NCI-H2196 (cell line): Measurements from ENCODE around the gene MIB2.
"Not testable (repeated sequence)": the region's sequence is repeated elsewhere in the genome, so short reads cannot be mapped to it uniquely, and the experiment has no call there.

Experiments
- DNase-seq: peaks from one replicate; lab custom pipeline; 2025; ENCODE audit not compliant: unreplicated experiment; lab: John Stamatoyannopoulos, UW

MIB2 gene

GRCh38 chr1:1615256-1616044 lies at the start of gene MIB2:
TSS of gene MIB2 (plus strand) at chr1:1615500. CDS start at chr1:1623453, 7,953 bp downstream.
- peak; percentile 99 for DNase-seq

GRCh38 chr1:1567152-1567875 lies 48.0 kb upstream of the MIB2 start:
- no peak for DNase-seq

GRCh38 chr1:1567891-1568291 lies 47.4 kb upstream of the MIB2 start:
- no peak for DNase-seq

GRCh38 chr1:1569341-1569740 lies 46.0 kb upstream of the MIB2 start:
- DNase-seq, result no peak

DNA sequence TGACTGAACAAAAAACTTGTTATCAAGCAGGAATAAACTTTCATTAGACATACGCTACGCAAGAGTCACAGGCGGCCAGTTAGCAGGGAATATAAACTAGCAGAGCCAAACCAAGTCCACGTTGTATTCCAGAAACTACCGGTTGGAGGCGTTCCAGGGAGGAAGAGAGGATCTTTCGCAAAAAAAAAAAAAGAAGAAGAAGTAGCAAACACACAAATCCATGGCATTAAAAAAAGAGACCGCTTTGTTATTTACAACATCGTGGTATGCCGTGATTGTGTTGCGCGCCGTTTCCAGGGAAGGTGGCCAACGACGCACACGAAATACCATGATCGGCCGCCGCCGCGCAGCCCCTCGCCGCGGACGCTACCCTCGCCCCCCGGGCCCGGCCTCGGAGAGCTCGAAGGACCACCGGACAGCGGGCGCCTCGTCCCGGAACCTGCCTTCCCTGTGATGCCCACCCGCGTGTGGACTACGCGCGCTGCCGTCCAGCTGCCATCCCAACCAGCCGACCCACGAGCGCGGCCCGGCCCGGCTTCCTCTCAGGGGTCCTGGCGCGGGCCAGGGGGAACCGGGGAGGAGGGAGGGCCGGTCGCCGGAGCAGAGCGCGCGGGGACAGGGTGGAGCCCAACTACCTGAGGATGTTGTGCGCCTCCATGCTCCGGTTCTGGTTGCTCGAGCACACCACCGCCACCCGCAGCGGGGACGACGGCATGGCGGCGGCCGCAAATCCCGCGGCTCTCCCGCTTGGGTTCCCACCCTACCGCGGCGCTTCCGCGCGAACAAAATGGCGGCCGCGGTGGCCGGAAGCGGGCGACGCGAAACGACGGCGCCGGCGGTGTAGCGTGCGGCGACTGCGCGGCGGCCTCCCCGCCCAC lies 41.2 kb upstream of the MIB2 start:
- peak; percentile 84 for DNase-seq

DNA sequence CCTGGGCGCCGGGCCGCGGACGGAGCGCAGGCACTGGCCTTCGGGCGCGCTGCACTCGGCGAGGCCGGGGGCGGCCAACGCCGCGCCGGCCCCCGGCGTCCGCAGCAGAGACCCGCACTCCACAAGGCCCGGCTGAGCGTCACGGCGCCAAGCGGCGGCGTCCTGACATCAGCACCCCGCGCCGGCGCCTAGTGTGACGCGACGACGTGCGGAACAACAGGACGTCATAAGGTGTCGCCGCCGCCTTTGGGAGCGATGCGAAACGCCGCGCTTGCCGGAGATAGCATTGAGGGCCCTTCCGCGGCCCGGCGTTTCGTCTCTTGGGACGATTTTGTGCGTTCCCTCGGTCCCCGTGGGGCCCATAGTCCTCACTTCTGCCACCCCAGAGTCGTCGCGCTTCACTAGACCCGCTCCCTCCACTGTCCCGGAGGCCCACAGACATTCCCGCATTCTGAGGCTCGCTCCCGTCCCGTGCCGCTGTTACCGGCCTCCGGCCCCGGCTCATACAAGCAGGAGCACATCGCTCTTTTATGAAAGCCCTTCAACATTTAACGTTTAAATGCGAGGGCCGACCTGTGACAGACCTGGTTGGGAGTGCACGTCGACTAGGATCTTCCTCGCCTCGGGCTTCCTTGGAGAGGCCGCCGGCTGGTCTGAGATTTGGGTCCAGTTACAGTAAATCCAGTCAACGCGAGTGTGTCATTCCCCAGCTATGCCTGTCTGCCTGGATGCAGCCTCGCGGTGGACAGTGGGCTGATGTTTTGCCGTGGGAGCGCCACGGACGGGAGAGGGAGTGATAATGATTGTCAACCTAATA lies 40.4 kb upstream of the MIB2 start, which contains the start of gene SSU72:
TSS of gene SSU72 (minus strand) at position 143 of the 817 bp plus-strand sequence. CDS start 306 bp downstream, outside the sequence.
- peak; percentile 93 for DNase-seq

DNA sequence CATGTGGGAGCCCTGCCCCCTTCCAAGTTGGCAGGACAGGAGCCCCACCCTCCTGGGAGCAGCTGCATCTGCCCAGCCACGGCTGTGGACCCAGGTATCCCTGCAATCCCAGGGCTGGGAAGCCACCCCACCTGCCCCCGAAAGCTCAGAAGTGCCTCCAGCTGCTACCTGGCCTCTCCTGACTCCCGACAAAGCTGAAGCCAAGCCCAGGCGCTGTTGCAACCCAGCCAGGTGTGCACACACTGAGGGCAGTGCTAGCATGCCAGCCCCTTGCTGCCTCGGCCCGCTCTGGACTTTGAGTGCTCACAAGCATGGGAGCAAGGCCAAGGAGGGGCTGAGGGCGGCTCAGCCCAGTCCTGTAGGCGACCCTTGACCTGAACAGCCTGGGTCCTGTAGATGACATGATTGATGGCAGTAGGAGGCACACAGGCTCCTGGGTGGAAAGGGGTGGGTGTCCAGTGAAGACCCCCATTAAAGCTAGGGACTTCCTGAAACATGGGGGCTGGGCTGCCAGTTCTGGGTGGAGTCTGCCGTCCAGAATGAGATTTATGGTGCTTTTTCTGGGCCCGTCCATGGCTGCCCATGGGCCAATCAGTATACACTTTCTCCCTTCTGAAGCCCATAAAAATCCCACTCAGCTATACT lies 37.8 kb upstream of the MIB2 start:
- DNase-seq, result peak; percentile 66

GRCh38 chr1:1578371-1578940 lies 36.8 kb upstream of the MIB2 start:
- peak; percentile 44 for DNase-seq

DNA sequence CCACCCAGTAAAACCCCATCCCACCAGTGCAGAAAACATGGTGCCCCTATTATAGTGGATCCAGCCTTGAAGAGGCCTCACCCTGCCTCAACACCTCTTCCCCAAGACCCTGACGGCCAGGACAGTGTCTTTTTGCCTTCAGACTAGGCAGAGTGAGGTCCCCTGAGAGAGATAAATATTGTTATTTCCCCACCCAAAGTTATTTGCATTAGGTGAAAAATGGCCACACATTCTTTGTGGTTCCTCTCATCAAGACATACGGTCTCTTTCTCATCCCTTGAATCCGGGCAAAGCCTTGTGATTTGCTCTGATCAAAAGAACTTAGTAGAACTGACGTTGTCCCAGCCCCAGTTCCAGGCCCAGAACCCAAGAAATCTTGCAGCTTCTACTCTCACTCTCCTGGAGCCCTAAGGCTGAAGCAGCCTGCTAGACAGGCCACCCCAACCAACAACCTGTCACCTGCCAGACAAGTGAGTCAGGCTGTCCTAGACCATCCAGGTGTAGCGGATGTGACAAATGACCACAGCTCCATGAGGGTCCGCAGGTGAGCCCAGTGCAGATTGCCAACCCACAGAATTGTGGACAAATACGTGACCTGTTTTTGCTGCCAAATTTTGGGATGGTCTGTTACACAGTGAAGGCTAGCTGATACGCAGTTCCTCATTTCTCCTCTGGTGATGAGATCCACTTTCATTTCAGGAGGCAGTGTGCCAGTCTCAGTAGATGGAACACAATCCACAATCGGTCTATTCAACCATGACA lies 32.5 kb upstream of the MIB2 start:
- DNase-seq, result no peak

GRCh38 chr1:1583347-1584010 lies 31.8 kb upstream of the MIB2 start:
- DNase-seq, result no peak

DNA sequence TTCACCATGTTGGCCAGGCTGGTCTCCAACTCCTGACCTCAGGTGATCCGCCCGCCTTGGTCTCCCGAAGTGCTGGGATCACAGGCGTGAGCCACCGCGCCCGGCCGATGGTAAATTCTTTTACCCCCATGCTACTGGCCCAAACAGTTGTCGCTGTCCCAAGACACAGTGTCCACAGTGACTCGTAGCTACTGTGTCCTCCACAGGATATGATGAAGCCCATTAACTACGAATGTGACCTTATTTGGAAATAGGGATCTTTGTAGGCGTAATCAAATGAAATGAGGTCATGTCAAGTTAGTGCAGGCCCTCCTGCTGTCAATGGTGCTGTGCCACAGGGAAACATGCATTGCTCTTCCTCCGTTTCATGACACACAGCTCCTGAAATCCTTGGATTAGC lies 23.8 kb upstream of the MIB2 start:
- DNase-seq, result no peak

- DNase-seq, result no peak
Observed at GRCh38 chr1:1593834-1594601, 21.3 kb upstream of the MIB2 start.

GRCh38 chr1:1594602-1595260 lies 20.6 kb upstream of the MIB2 start:
- peak; percentile 27 for DNase-seq

GRCh38 chr1:1595341-1595740 lies 20.0 kb upstream of the MIB2 start:
- DNase-seq, result not testable (repeated sequence)

GRCh38 chr1:1596493-1597274 lies 18.6 kb upstream of the MIB2 start:
- DNase-seq, result no peak

GRCh38 chr1:1597275-1597930 lies 17.9 kb upstream of the MIB2 start:
- no peak for DNase-seq
